ENCODE measurements around the gene IFIH1. TPM values are rescaled to one million over a fixed set of nuclear protein-coding genes. Genes with fewer than 3 reads are reported as not detected.

The IFIH1 gene
- total RNA-seq, 1 experiment from 2014 or later: 7.8 TPM

DNA sequence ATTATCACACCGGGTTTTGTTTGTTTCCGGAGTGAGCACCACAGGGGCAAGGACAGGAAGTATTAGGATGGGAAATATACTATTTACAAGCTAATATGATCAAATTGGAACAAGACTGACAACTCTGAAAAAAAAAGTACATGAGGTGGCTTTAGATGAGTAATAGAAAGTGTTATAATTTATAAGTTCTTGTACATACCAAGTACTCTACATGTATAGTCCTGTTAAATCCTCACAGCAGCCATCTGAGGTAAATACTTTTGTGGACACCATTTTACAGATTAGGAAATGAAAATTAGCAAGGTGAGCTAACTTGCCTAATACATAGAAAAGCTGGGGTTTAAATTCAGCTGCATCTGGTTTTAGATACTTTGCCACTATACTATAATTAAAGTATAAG, 86.5 kb downstream of the IFIH1 start:
- no peaks in the 10 kb centered on the region for H3K4me1 ChIP-seq (ENCODE audit: insufficient read depth, low read length)
- H3K9me3 ChIP-seq (ENCODE audit: low read length): no peaks in the 10 kb centered on the region
- no peak overlapping the region for H3K27ac ChIP-seq (ENCODE audit: low read length)
- no peak for TF ChIP-seq EZH2phosphoT487 (IDR thresholded peaks at IDR 0.05; ENCODE audit: borderline replicate concordance, low read length)
- no peak for TF ChIP-seq CTCF (conservative IDR thresholded peaks at IDR 0.05; ENCODE audit: low read depth, low read length)
- no peak overlapping the region for H2AFZ ChIP-seq (ENCODE audit: low read length)
- H3F3A ChIP-seq (ENCODE audit: low read length, unreplicated experiment): no peaks in the 10 kb centered on the region
- no peaks in the 10 kb centered on the region for H3K27me3 ChIP-seq (ENCODE audit: low read length)
- DNase-seq (no peak), ATAC-seq (no peak)
- BruUV-seq (replicated peaks): no TSS peak
- H3K4me3 ChIP-seq (ENCODE audit: low read length): no peak overlapping the region
- no peaks in the 10 kb centered on the region for H3K79me2 ChIP-seq (ENCODE audit: low read length)
- no peak overlapping the region for H3K4me2 ChIP-seq (ENCODE audit: low read length)
- no peaks in the 10 kb centered on the region for H3K36me3 ChIP-seq (ENCODE audit: low read depth, low read length)
- CTCF ChIA-PET: no interaction called here
- intact Hi-C loops (cut with micrococcal nuclease): no loop called here
- POLR2A ChIA-PET (ENCODE audit: unreplicated experiment): no interaction called here
- no peaks in the 10 kb centered on the region for H3K9me2 ChIP-seq (replicated peaks; ENCODE audit: low read length)
- no peak overlapping the region for H3K9ac ChIP-seq (ENCODE audit: low read length)
- H4K20me1 ChIP-seq (ENCODE audit: low read length): no peaks in the 10 kb centered on the region

DNA sequence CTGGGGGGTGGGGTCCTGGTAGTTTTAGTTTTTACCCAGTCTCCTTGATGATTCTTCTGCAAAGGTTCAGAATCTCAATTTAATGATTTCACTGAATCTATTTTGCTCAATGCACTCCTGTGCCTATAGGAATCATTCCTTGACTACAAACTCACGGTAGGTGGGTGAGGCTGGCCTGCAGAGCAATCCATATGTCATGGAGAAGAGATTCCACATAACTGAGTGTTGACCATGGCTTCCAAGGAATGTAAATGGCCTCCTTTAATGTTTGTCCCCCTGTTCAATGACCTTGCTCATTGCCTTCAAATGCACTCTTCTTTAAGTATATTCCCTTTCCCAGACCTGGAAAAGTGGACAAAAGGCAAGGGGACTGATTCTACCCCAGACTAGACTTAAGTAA, 87.7 kb downstream of the IFIH1 start:
- DNase-seq (no peak), ATAC-seq (no peak)
- Histone ChIP-seq H3K4me2 (ENCODE audit: low read length) (no peak overlapping the region), H3K9ac (ENCODE audit: low read length) (no peak overlapping the region), H3K79me2 (ENCODE audit: low read length) (no peaks in the 10 kb centered on the region), H3K4me1 (ENCODE audit: insufficient read depth, low read length) (no peaks in the 10 kb centered on the region), H2AFZ (ENCODE audit: low read length) (no peak overlapping the region), H3F3A (ENCODE audit: low read length, unreplicated experiment) (no peaks in the 10 kb centered on the region), H3K9me2 (replicated peaks; ENCODE audit: low read length) (no peaks in the 10 kb centered on the region), H3K9me3 (ENCODE audit: low read length) (no peaks in the 10 kb centered on the region), H3K27ac (ENCODE audit: low read length) (no peak overlapping the region), H4K20me1 (ENCODE audit: low read length) (no peaks in the 10 kb centered on the region), H3K4me3 (ENCODE audit: low read length) (no peak overlapping the region), H3K27me3 (ENCODE audit: low read length) (no peaks in the 10 kb centered on the region), H3K36me3 (ENCODE audit: low read depth, low read length) (no peaks in the 10 kb centered on the region)
- intact Hi-C loops (cut with micrococcal nuclease): no loop called here
- ChIA-PET CTCF (interaction anchor here (0.9 kb wide), 1 partner anchor 67 kb away, joined by 4 read pairs; no protein-coding TSS in a partner anchor), POLR2A (ENCODE audit: unreplicated experiment) (no interaction called here)
- BruUV-seq (replicated peaks): no TSS peak
- no peak for TF ChIP-seq CTCF (conservative IDR thresholded peaks at IDR 0.05; ENCODE audit: low read depth, low read length)
- no peak for TF ChIP-seq EZH2 (IDR thresholded peaks at IDR 0.05; ENCODE audit: low read length, unreplicated experiment)
- no peak for TF ChIP-seq EZH2phosphoT487 (IDR thresholded peaks at IDR 0.05; ENCODE audit: borderline replicate concordance, low read length)

GRCh38 chr2:162226836-162227235, 91.6 kb downstream of the IFIH1 start:
- H3K9ac ChIP-seq (ENCODE audit: low read length): no peak overlapping the region
- H3K27ac ChIP-seq (ENCODE audit: low read length): no peak overlapping the region
- H3K27me3 ChIP-seq (ENCODE audit: low read length): no peaks in the 10 kb centered on the region
- H3K4me2 ChIP-seq (ENCODE audit: low read length): no peak overlapping the region
- TF ChIP-seq EZH2 (IDR thresholded peaks at IDR 0.05; ENCODE audit: low read length, unreplicated experiment) (no peak), EZH2phosphoT487 (IDR thresholded peaks at IDR 0.05; ENCODE audit: borderline replicate concordance, low read length) (no peak), CTCF (conservative IDR thresholded peaks at IDR 0.05; ENCODE audit: low read depth, low read length) (no peak)
- H3K9me3 ChIP-seq (ENCODE audit: low read length): no peaks in the 10 kb centered on the region
- CTCF ChIA-PET: no interaction called here
- H3F3A ChIP-seq (ENCODE audit: low read length, unreplicated experiment): no peaks in the 10 kb centered on the region
- intact Hi-C loops (cut with micrococcal nuclease): no loop called here
- BruUV-seq (replicated peaks): no TSS peak
- H3K4me3 ChIP-seq (ENCODE audit: low read length): no peak overlapping the region
- ATAC-seq (no peak), DNase-seq (no peak)
- H3K9me2 ChIP-seq (replicated peaks; ENCODE audit: low read length): no peaks in the 10 kb centered on the region
- H2AFZ ChIP-seq (ENCODE audit: low read length): no peak overlapping the region
- H3K36me3 ChIP-seq (ENCODE audit: low read depth, low read length): no peaks in the 10 kb centered on the region
- H3K4me1 ChIP-seq (ENCODE audit: insufficient read depth, low read length): no peaks in the 10 kb centered on the region
- POLR2A ChIA-PET (ENCODE audit: unreplicated experiment): no interaction called here
- H4K20me1 ChIP-seq (ENCODE audit: low read length): no peaks in the 10 kb centered on the region
- H3K79me2 ChIP-seq (ENCODE audit: low read length): no peaks in the 10 kb centered on the region
